SH-SY5Y (cell line): ENCODE data around the gene MLC1.

Experiments used
- GATA2 ChIP-seq: IDR thresholded peaks from 2 replicates; pipeline ENCODE4 v1.6.1; 2011; ENCODE audit warnings: mild to moderate bottlenecking, low read depth, low read length
- GATA3 ChIP-seq: IDR thresholded peaks from 2 replicates; pipeline ENCODE4 v1.6.1; 2011; ENCODE audit warnings: low read depth, mild to moderate bottlenecking, low read length, moderate library complexity

GRCh38 chr22:50125029-50125428 lies 39.8 kb upstream of the MLC1 start:
- TF ChIP-seq GATA2 = no peak
- no peak for TF ChIP-seq GATA3
